Common myeloid progenitor, CD34-positive (primary cell): ENCODE measurements around the gene MRTFB.

Source experiments
- CTCF ChIA-PET: fragments of 350-600 bp; sonication (Branson Sonifier 250); formaldehyde crosslinking; loops from one replicate; lab custom pipeline; 2021; ENCODE audit warnings: antibody characterized with exemption; lab: Charles Lee
- POLR2A ChIA-PET: fragments of 350-600 bp; sonication (Branson Sonifier 250); formaldehyde crosslinking; loops from one replicate; lab custom pipeline; 2021; ENCODE audit warnings: antibody characterized with exemption; lab: Charles Lee
- DNase-seq, 3 donors: peaks; one replicate each; pipeline versions ENCODE4 v3.0.0 to v3.0.0-alpha.2; 2013
- H3K27ac ChIP-seq, 2 experiments: 1 replicate in 1 of 2; 2 replicates in 1 of 2; pipeline ENCODE4 v1.7.0; 2013; ENCODE audit warnings: inconsistent platforms in 2 of 2, low read length in 2 of 2, mild to moderate bottlenecking in 2 of 2, low read depth in 1 of 2, moderate library complexity in 1 of 2; ENCODE audit not compliant: severe bottlenecking in 2 of 2, insufficient read depth in 1 of 2, poor library complexity in 1 of 2
- H3K27me3 ChIP-seq, 5 experiments: replicated peaks in 2 of 5; 1 replicate in 3 of 5; 2 replicates in 2 of 5; pipeline versions ENCODE4 v1.6.1 to v1.7.0; 2013; ENCODE audit warnings: low read length in 4 of 5, mild to moderate bottlenecking in 2 of 5, moderate library complexity in 2 of 5, inconsistent platforms in 1 of 5; ENCODE audit not compliant: insufficient read depth in 5 of 5, control insufficient read depth in 4 of 5
- H3K36me3 ChIP-seq, 4 experiments: 1 replicate in 2 of 4; 2 replicates in 2 of 4; pipeline versions ENCODE4 v1.6.1 to v1.7.0; 2013; ENCODE audit warnings: low read length in 3 of 4, control low read depth in 1 of 4, mild to moderate bottlenecking in 1 of 4; ENCODE audit not compliant: control insufficient read depth in 4 of 4, insufficient read depth in 4 of 4
- H3K4me1 ChIP-seq, 4 experiments: 1 replicate in 3 of 4; 2 replicates in 1 of 4; pipeline versions ENCODE4 v1.6.1 to v1.7.1; 2013; ENCODE audit warnings: low read length in 3 of 4, mild to moderate bottlenecking in 3 of 4, control low read depth in 1 of 4, inconsistent platforms in 1 of 4, moderate library complexity in 1 of 4; ENCODE audit not compliant: control insufficient read depth in 4 of 4, insufficient read depth in 4 of 4; ENCODE audit errors: control extremely low read depth in 1 of 4
- H3K4me3 ChIP-seq, 7 experiments: 1 replicate in 4 of 7; 2 replicates in 3 of 7; pipeline versions ENCODE4 v1.5.1 to v1.7.0; 2013; ENCODE audit warnings: mild to moderate bottlenecking in 7 of 7, low read length in 6 of 7, moderate library complexity in 6 of 7, inconsistent platforms in 2 of 7, low read depth in 2 of 7, control low read depth in 1 of 7; ENCODE audit not compliant: insufficient read depth in 4 of 7, control insufficient read depth in 1 of 7; ENCODE audit errors: extremely low read depth in 1 of 7
- H3K9me3 ChIP-seq, 5 experiments: 1 replicate in 4 of 5; 2 replicates in 1 of 5; pipeline versions ENCODE4 v1.6.1 to v1.7.1; 2013; ENCODE audit warnings: low read length in 4 of 5, mild to moderate bottlenecking in 2 of 5, inconsistent platforms in 1 of 5, low read depth in 1 of 5, moderate library complexity in 1 of 5; ENCODE audit not compliant: control insufficient read depth in 4 of 5, insufficient read depth in 2 of 5; ENCODE audit errors: control extremely low read depth in 1 of 5
- WGBS: methylation state at CpG from one replicate; pipeline ENCODE4 v1.1.5; 2013; ENCODE audit not compliant: insufficient coverage; 5-methylcytosine and 5-hydroxymethylcytosine counted together

The MRTFB gene

GRCh38 chr16:14286368-14287230, 215.5 kb downstream of the MRTFB start:
- CTCF ChIA-PET = interaction anchor here (0.7 to 1.7 kb wide), 5 partner anchors 9 to 367 kb away, joined by 3 to 6 read pairs (median 3); partner anchors contain the start of gene ERCC4
- peaks cover 0 to 19% (median 11%) of the 10 kb centered on the region in 4 experiments for H3K4me1 ChIP-seq
- peak in 2 of 3 donors; percentile 66 to 75 for DNase-seq
- peaks cover 0 to 14% (median 10%) of the 10 kb centered on the region in 5 experiments for H3K9me3 ChIP-seq
- WGBS = 36% methylated on average over 26 of the region's 31 CpGs
- POLR2A ChIA-PET = interaction anchor here (1.2 kb wide), 1 partner anchor 43 kb away, joined by 3 read pairs; no protein-coding TSS in a partner anchor
- no peak overlapping the region for H3K27ac ChIP-seq
- H3K27me3 ChIP-seq = no peaks in the 10 kb centered on the region
- no peaks in the 10 kb centered on the region for H3K36me3 ChIP-seq
- H3K4me3 ChIP-seq = peak overlapping the region; percentile 34 to 99 (median 94)

- peak in 2 of 3 donors; percentile 72 to 73 for DNase-seq
- ChIA-PET POLR2A (no interaction called here), CTCF (interaction anchor here (1.4 kb wide), 1 partner anchor 366 kb away, joined by 5 read pairs; no protein-coding TSS in a partner anchor)
- Histone ChIP-seq H3K36me3 (no peaks in the 10 kb centered on the region), H3K27me3 (no peaks in the 10 kb centered on the region), H3K9me3 (peaks cover 0 to 14% (median 10%) of the 10 kb centered on the region in 5 experiments), H3K4me3 (no peak overlapping the region), H3K27ac (no peak overlapping the region), H3K4me1 (peaks cover 0 to 13% (median 8%) of the 10 kb centered on the region in 4 experiments)
- 63% methylated on average over 9 of the region's 9 CpGs for WGBS
Measured at GRCh38 chr16:14289692-14290340, 218.7 kb downstream of the MRTFB start.

DNA sequence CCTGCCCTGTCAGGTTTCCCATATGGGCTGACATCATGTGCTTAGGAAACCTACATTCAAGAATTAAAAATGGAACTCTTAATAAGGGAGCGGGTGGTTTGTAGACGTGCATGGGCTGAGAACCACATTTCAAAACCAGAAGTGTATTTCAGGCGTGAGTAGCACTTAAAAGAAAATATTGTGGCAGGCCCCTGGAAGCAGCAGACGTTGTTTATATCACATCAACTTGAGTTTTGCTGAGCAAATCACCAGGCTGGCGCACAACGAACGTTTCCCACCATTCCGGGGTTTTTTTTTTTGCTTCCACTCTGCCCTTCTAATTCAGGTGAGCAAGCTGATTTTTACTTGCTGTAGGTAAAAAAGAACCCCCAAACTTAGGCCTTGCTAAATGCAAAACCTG, 220.2 kb downstream of the MRTFB start:
- 83% methylated on average over 3 of the region's 8 CpGs for WGBS
- Histone ChIP-seq H3K4me1 (peaks cover 0 to 6% (median 2%) of the 10 kb centered on the region in 4 experiments), H3K27me3 (no peaks in the 10 kb centered on the region), H3K36me3 (no peaks in the 10 kb centered on the region), H3K27ac (no peak overlapping the region), H3K9me3 (peaks cover 0 to 14% (median 10%) of the 10 kb centered on the region in 5 experiments), H3K4me3 (no peak overlapping the region)
- DNase-seq = no peak
- ChIA-PET CTCF (interaction anchor here (0.8 kb wide), 1 partner anchor 237 kb away, joined by 3 read pairs; no protein-coding TSS in a partner anchor), POLR2A (no interaction called here)

- Histone ChIP-seq H3K27ac (no peak overlapping the region), H3K27me3 (no peaks in the 10 kb centered on the region), H3K4me3 (no peak overlapping the region), H3K36me3 (no peaks in the 10 kb centered on the region), H3K4me1 (no peaks in the 10 kb centered on the region), H3K9me3 (peaks cover 0 to 14% (median 10%) of the 10 kb centered on the region in 5 experiments)
- ChIA-PET CTCF (interaction anchor here (0.8 kb wide), 1 partner anchor 236 kb away, joined by 3 read pairs; no protein-coding TSS in a partner anchor), POLR2A (no interaction called here)
- WGBS = 97% methylated on average over 7 of the region's 10 CpGs
- DNase-seq = no peak
Measured at GRCh38 chr16:14292051-14292825, 221.1 kb downstream of the MRTFB start.

DNA sequence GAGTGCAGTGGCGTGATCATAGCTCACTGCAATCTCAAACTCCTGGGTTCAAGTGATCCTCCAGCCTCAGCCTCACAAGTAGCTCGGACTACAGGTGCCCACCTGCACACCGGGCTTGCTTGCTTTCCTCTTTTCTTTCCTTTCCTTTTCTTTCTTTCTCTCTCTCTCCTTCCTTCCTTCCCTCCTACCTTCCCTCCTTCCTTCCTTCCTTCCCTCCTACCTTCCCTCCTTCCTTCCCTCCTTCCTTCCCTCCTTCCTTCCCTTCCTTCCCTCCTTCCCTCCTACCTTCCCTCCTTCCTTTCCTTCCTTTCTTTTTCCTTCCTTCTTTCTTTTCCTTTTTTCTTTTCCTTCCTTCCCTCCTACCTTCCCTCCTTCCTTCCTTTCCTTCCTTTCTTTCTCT, 225.5 kb downstream of the MRTFB start:
- Histone ChIP-seq H3K27ac (no peak overlapping the region), H3K27me3 (peaks cover 0 to 11% (median 3%) of the 10 kb centered on the region in 5 experiments), H3K9me3 (no peaks in the 10 kb centered on the region), H3K4me1 (peaks cover 0 to 7% (median 6%) of the 10 kb centered on the region in 4 experiments), H3K36me3 (no peaks in the 10 kb centered on the region), H3K4me3 (no peak overlapping the region)
- WGBS = 91% methylated on average over 3 of the region's 3 CpGs
- ChIA-PET POLR2A (interaction anchor here (0.6 kb wide), 1 partner anchor 30 kb away, joined by 3 read pairs; no protein-coding TSS in a partner anchor), CTCF (no interaction called here)
- DNase-seq = no peak

DNA sequence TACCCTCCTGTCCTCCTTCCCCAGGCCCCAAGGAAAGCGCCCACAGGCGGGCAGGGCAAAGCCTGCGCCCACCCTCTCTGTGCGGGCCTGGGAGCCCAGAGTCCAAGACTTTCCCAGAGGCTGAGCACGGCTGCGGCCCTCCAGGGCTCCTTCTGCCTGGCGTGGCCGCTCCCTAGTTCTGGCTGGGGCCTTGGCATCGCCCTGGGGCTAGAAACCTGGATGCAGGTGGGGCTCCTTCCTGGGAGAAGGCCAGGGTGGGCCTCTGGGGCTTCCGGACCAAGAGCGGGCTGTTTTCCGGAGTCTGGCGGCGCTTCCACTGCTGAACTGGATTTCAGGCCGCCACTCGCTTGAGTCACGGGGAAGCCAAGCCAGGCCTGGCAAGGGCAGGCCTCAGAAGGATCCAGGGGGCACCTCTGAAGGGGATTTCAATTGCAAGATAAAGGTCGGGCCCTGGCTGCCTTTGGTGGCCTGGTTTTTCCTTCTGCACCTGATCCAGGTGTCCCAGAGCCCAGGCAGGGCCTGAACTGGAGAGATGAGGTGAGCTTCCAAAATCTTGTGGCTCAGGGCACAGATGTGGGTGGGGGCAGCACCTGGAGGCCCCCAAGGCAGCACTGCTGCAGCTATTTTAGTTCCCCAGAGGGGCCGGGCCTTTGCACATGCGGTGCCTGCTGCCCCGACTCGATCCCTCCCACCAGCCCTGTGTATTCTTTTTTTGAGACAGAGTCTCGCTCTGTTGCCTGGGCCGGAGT, 227.4 kb downstream of the MRTFB start:
- ChIA-PET POLR2A (no interaction called here), CTCF (interaction anchor here (1.4 kb wide), 1 partner anchor 230 kb away, joined by 6 read pairs; no protein-coding TSS in a partner anchor)
- Histone ChIP-seq H3K4me1 (peaks cover 0 to 22% (median 21%) of the 10 kb centered on the region in 4 experiments), H3K4me3 (no peak overlapping the region), H3K36me3 (no peaks in the 10 kb centered on the region), H3K27ac (no peak overlapping the region), H3K27me3 (peaks cover 0 to 27% (median 7%) of the 10 kb centered on the region in 5 experiments), H3K9me3 (no peaks in the 10 kb centered on the region)
- WGBS = 98% methylated on average over 21 of the region's 24 CpGs
- DNase-seq = no peak
